ENCODE results near the gene IQUB. TPM values are rescaled to one million over a fixed set of nuclear protein-coding genes. Genes with fewer than 3 reads are reported as not detected.

IQUB gene
- total and polyA plus RNA-seq, 2 donors (not counting 1 experiment from before 2014, with no cell fraction given) = 0.09 to 0.83 TPM

DNA sequence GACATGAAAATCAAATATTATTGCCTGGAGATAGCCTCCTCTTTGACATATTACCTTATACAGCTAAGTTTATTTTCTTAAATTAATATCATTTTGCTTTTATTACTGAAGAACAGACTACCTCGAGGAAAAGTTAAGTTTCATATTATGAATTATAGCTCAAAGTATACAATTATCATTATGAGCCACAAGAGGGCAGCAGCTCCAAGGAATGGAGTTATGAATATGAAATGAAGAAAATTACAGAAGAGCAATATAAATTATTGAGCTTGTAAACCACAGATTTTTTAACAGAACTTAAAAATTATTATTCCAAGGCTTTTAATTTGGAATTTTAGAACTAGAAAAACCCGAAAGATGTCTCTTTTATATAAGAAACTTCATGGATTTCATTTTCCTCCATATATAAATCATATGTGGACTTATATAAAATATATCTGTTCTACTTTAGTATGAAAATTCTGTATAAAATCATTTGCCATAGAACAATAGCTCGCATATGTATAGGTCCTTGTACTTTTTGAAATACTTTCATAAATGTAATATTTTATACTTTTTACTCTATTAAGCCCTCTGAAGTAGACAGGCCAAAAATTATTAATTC is 40.1 kb downstream of the IQUB start:
- Histone ChIP-seq H2AFZ (ENCODE audit: low read length) (no peak overlapping the region), H3K36me3 (ENCODE audit: control insufficient read depth, insufficient read depth, low read length) (no peaks in the 10 kb centered on the region), H3K4me2 (ENCODE audit: extremely low read depth, insufficient read depth, low read length) (no peak overlapping the region), H3K9ac (ENCODE audit: insufficient read depth, low read length) (no peak overlapping the region), H3K4me3 (replicated peaks in 1 of 4; ENCODE audit: control extremely low read depth in 1 of 4, insufficient read depth in 1 of 4, low read depth in 3 of 4, low read length in 4 of 4) (no peak overlapping the region), H3K4me1 (ENCODE audit: control insufficient read depth, extremely low read depth, insufficient read depth, low read length) (no peaks in the 10 kb centered on the region), H3K9me3 (ENCODE audit: control insufficient read depth, insufficient read depth, low read depth, low read length) (no peaks in the 10 kb centered on the region), H3K79me2 (ENCODE audit: control insufficient read depth, insufficient read depth, low read length) (no peaks in the 10 kb centered on the region), H3K27me3 (ENCODE audit: control insufficient read depth, insufficient read depth, low read length) (no peaks in the 10 kb centered on the region), H4K20me1 (ENCODE audit: control insufficient read depth, extremely low read depth, insufficient read depth, low read length) (no peaks in the 10 kb centered on the region), H3K27ac (ENCODE audit: insufficient read depth, low read length) (no peak overlapping the region)
- peak; percentile 10 to 60 for DNase-seq (ENCODE audit: low read depth in 2 of 2)
- TF ChIP-seq EZH2 (IDR thresholded peaks at IDR 0.05; ENCODE audit: low read length, missing control alignments) = no peak
- TF ChIP-seq, protein P1, sequence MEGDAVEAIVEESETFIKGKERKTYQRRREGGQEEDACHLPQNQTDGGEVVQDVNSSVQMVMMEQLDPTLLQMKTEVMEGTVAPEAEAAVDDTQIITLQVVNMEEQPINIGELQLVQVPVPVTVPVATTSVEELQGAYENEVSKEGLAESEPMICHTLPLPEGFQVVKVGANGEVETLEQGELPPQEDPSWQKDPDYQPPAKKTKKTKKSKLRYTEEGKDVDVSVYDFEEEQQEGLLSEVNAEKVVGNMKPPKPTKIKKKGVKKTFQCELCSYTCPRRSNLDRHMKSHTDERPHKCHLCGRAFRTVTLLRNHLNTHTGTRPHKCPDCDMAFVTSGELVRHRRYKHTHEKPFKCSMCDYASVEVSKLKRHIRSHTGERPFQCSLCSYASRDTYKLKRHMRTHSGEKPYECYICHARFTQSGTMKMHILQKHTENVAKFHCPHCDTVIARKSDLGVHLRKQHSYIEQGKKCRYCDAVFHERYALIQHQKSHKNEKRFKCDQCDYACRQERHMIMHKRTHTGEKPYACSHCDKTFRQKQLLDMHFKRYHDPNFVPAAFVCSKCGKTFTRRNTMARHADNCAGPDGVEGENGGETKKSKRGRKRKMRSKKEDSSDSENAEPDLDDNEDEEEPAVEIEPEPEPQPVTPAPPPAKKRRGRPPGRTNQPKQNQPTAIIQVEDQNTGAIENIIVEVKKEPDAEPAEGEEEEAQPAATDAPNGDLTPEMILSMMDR (conservative IDR thresholded peaks at IDR 0.05 in 1 of 2, IDR thresholded peaks at IDR 0.05 in 1 of 2; ENCODE audit: low read depth in 1 of 2, low read length in 2 of 2) = peak; percentile 60 to 61

DNA sequence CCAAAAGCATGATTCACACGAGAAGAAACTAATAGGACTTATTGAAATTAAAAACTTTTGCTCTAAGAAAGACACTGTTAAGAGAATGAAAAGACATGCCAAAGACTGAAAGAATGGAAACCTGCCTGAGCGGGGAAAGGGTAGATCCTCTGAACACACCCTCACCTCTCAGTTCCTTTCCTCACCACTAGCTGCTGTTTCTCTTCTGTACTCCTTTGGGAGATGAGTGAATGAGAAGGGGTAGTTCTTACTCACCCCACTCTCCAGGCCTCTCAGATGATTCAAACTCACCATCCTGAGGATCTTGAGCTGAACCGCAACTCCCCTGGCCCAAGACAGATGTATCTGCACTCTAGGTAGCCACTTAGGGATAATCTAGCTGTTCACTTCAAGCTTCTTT is 41.9 kb downstream of the IQUB start:
- no peaks in the 10 kb centered on the region for H3K4me1 ChIP-seq (ENCODE audit: control insufficient read depth, extremely low read depth, insufficient read depth, low read length)
- H3K4me3 ChIP-seq (replicated peaks in 1 of 4; ENCODE audit: control extremely low read depth in 1 of 4, insufficient read depth in 1 of 4, low read depth in 3 of 4, low read length in 4 of 4) = no peak overlapping the region
- no peaks in the 10 kb centered on the region for H3K36me3 ChIP-seq (ENCODE audit: control insufficient read depth, insufficient read depth, low read length)
- no peak overlapping the region for H2AFZ ChIP-seq (ENCODE audit: low read length)
- no peaks in the 10 kb centered on the region for H3K9me3 ChIP-seq (ENCODE audit: control insufficient read depth, insufficient read depth, low read depth, low read length)
- H4K20me1 ChIP-seq (ENCODE audit: control insufficient read depth, extremely low read depth, insufficient read depth, low read length) = no peaks in the 10 kb centered on the region
- TF ChIP-seq, protein P1 (conservative IDR thresholded peaks at IDR 0.05 in 1 of 2, IDR thresholded peaks at IDR 0.05 in 1 of 2; ENCODE audit: low read depth in 1 of 2, low read length in 2 of 2) = no peak
- no peak for TF ChIP-seq EZH2 (IDR thresholded peaks at IDR 0.05; ENCODE audit: low read length, missing control alignments)
- H3K79me2 ChIP-seq (ENCODE audit: control insufficient read depth, insufficient read depth, low read length) = no peaks in the 10 kb centered on the region
- no peak overlapping the region for H3K27ac ChIP-seq (ENCODE audit: insufficient read depth, low read length)
- DNase-seq (ENCODE audit: low read depth in 2 of 2) = no peak
- no peak overlapping the region for H3K4me2 ChIP-seq (ENCODE audit: extremely low read depth, insufficient read depth, low read length)
- no peaks in the 10 kb centered on the region for H3K27me3 ChIP-seq (ENCODE audit: control insufficient read depth, insufficient read depth, low read length)
- H3K9ac ChIP-seq (ENCODE audit: insufficient read depth, low read length) = no peak overlapping the region

DNA sequence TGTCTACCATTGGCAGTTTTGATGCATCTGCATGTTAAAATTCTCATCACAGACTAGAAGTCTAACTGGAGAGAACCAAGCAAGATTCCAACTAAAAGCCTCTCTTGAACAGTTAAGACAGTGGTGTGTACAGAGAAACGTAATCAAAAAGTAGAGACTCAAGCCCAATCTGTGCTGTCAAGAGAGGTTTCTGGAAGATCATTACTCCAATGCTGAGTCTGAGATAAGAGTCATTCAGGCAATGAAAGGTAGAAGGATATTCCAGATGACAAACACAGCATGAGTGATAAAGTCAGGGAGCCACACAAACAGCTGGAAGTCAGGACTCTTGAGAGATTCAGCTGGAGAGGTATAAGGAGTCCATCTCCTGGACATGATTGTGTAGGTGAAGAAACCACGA is 48.7 kb downstream of the IQUB start:
- no peak for TF ChIP-seq EZH2 (IDR thresholded peaks at IDR 0.05; ENCODE audit: low read length, missing control alignments)
- TF ChIP-seq, protein P1 (conservative IDR thresholded peaks at IDR 0.05 in 1 of 2, IDR thresholded peaks at IDR 0.05 in 1 of 2; ENCODE audit: low read depth in 1 of 2, low read length in 2 of 2) = no peak
- no peak overlapping the region for H3K4me3 ChIP-seq (replicated peaks in 1 of 4; ENCODE audit: control extremely low read depth in 1 of 4, insufficient read depth in 1 of 4, low read depth in 3 of 4, low read length in 4 of 4)
- H3K27me3 ChIP-seq (ENCODE audit: control insufficient read depth, insufficient read depth, low read length) = no peaks in the 10 kb centered on the region
- no peak for DNase-seq (ENCODE audit: low read depth in 2 of 2)
- no peak overlapping the region for H2AFZ ChIP-seq (ENCODE audit: low read length)
- no peaks in the 10 kb centered on the region for H3K4me1 ChIP-seq (ENCODE audit: control insufficient read depth, extremely low read depth, insufficient read depth, low read length)
- H3K9ac ChIP-seq (ENCODE audit: insufficient read depth, low read length) = no peak overlapping the region
- no peaks in the 10 kb centered on the region for H3K79me2 ChIP-seq (ENCODE audit: control insufficient read depth, insufficient read depth, low read length)
- no peak overlapping the region for H3K27ac ChIP-seq (ENCODE audit: insufficient read depth, low read length)
- no peaks in the 10 kb centered on the region for H3K36me3 ChIP-seq (ENCODE audit: control insufficient read depth, insufficient read depth, low read length)
- H3K9me3 ChIP-seq (ENCODE audit: control insufficient read depth, insufficient read depth, low read depth, low read length) = no peaks in the 10 kb centered on the region
- no peaks in the 10 kb centered on the region for H4K20me1 ChIP-seq (ENCODE audit: control insufficient read depth, extremely low read depth, insufficient read depth, low read length)
- H3K4me2 ChIP-seq (ENCODE audit: extremely low read depth, insufficient read depth, low read length) = no peak overlapping the region
